T-helper 1 cell treated with Interleukin-12 subunit alpha and Interleukin-12 subunit beta and Interleukin-4 antibody, amounts not matched to agents 30 μg/mL and 1 μg/mL, for 36 hours (primary cell): Measurements from ENCODE around the gene TNFRSF19.
"Not testable (repeated sequence)": the region's sequence is repeated elsewhere in the genome, so short reads cannot be mapped to it uniquely, and the experiment has no call there.

ENCODE experiments used
- H3K27ac Mint-ChIP-seq: one replicate; pipeline ENCODE4 v1.8.0; 2021; ENCODE audit warnings: mild to moderate bottlenecking, mixed read lengths
- H3K27me3 Mint-ChIP-seq: one replicate; pipeline ENCODE4 v1.8.0; 2021; ENCODE audit warnings: low read depth, mixed read lengths
- H3K36me3 Mint-ChIP-seq: one replicate; pipeline ENCODE4 v1.8.0; 2021; ENCODE audit warnings: low read depth, mixed read lengths
- H3K4me1 Mint-ChIP-seq: one replicate; pipeline ENCODE4 v1.8.0; 2021; ENCODE audit warnings: low read depth, mixed read lengths
- H3K4me3 Mint-ChIP-seq: one replicate; pipeline ENCODE4 v1.8.0; 2021; ENCODE audit warnings: mild to moderate bottlenecking, moderate library complexity, mixed read lengths
- H3K9me3 Mint-ChIP-seq: one replicate; pipeline ENCODE4 v1.8.0; 2021; ENCODE audit warnings: mixed read lengths

TNFRSF19 gene

GRCh38 chr13:23570099-23570920 lies at the start of gene TNFRSF19:
TNFRSF19 (plus strand) TSS chr13:23570412; CDS start chr13:23590184, 19,772 bp downstream.
- no peaks in the 10 kb centered on the region for H3K4me1 Mint-ChIP-seq
- no peak within 1 kb of the TSS for H3K27ac Mint-ChIP-seq
- H3K9me3 Mint-ChIP-seq, result no peaks in the 10 kb centered on the region
- no peak within 1 kb of the TSS for H3K4me3 Mint-ChIP-seq
- no peaks in the 10 kb centered on the region for H3K36me3 Mint-ChIP-seq
- H3K27me3 Mint-ChIP-seq, result peaks cover 66% of the 10 kb centered on the region

- not testable (repeated sequence) for H3K36me3 Mint-ChIP-seq, H3K4me1 Mint-ChIP-seq, H3K27ac Mint-ChIP-seq, H3K9me3 Mint-ChIP-seq, H3K27me3 Mint-ChIP-seq, H3K4me3 Mint-ChIP-seq
Measured at GRCh38 chr13:23529926-23530325, 40.3 kb upstream of the TNFRSF19 start.

- H3K27me3 Mint-ChIP-seq, result no peaks in the 10 kb centered on the region
- H3K36me3 Mint-ChIP-seq, result no peaks in the 10 kb centered on the region
- H3K4me1 Mint-ChIP-seq, result no peaks in the 10 kb centered on the region
- no peak overlapping the region for H3K4me3 Mint-ChIP-seq
- H3K27ac Mint-ChIP-seq, result no peak overlapping the region
- peaks cover 3% of the 10 kb centered on the region for H3K9me3 Mint-ChIP-seq
Measured at GRCh38 chr13:23531446-23531845, 38.8 kb upstream of the TNFRSF19 start.

GRCh38 chr13:23534090-23534489 lies 36.1 kb upstream of the TNFRSF19 start:
- no peaks in the 10 kb centered on the region for H3K27me3 Mint-ChIP-seq

GRCh38 chr13:23541221-23541824 lies 28.9 kb upstream of the TNFRSF19 start:
- no peaks in the 10 kb centered on the region for H3K4me1 Mint-ChIP-seq
- no peak overlapping the region for H3K4me3 Mint-ChIP-seq
- peaks cover 15% of the 10 kb centered on the region for H3K27me3 Mint-ChIP-seq
- no peaks in the 10 kb centered on the region for H3K9me3 Mint-ChIP-seq
- no peak overlapping the region for H3K27ac Mint-ChIP-seq
- H3K36me3 Mint-ChIP-seq, result no peaks in the 10 kb centered on the region

More at GRCh38 chr13:23534090-23534489, 36.1 kb upstream of the TNFRSF19 start:
- H3K4me1 Mint-ChIP-seq, result no peaks in the 10 kb centered on the region
- peaks cover 3% of the 10 kb centered on the region for H3K9me3 Mint-ChIP-seq
- no peaks in the 10 kb centered on the region for H3K36me3 Mint-ChIP-seq
- H3K27ac Mint-ChIP-seq, result no peak overlapping the region
- H3K4me3 Mint-ChIP-seq, result no peak overlapping the region

- no peak overlapping the region for H3K27ac Mint-ChIP-seq
- peaks cover 33% of the 10 kb centered on the region for H3K27me3 Mint-ChIP-seq
- H3K4me3 Mint-ChIP-seq, result no peak overlapping the region
- H3K36me3 Mint-ChIP-seq, result no peaks in the 10 kb centered on the region
- H3K4me1 Mint-ChIP-seq, result no peaks in the 10 kb centered on the region
- no peaks in the 10 kb centered on the region for H3K9me3 Mint-ChIP-seq
Measured at GRCh38 chr13:23544668-23545067, 25.5 kb upstream of the TNFRSF19 start.

GRCh38 chr13:23547000-23547590 lies 23.1 kb upstream of the TNFRSF19 start:
- H3K36me3 Mint-ChIP-seq, result no peaks in the 10 kb centered on the region
- no peaks in the 10 kb centered on the region for H3K4me1 Mint-ChIP-seq
- H3K9me3 Mint-ChIP-seq, result no peaks in the 10 kb centered on the region
- no peak overlapping the region for H3K4me3 Mint-ChIP-seq
- peaks cover 32% of the 10 kb centered on the region for H3K27me3 Mint-ChIP-seq
- no peak overlapping the region for H3K27ac Mint-ChIP-seq

GRCh38 chr13:23549724-23550123 lies 20.5 kb upstream of the TNFRSF19 start:
- Mint-ChIP-seq H3K9me3 (no peaks in the 10 kb centered on the region), H3K4me1 (no peaks in the 10 kb centered on the region), H3K4me3 (no peak overlapping the region), H3K36me3 (no peaks in the 10 kb centered on the region), H3K27ac (no peak overlapping the region), H3K27me3 (peaks cover 31% of the 10 kb centered on the region)

GRCh38 chr13:23550163-23550562 lies 20.0 kb upstream of the TNFRSF19 start:
- Mint-ChIP-seq H3K36me3 (no peaks in the 10 kb centered on the region), H3K27ac (no peak overlapping the region), H3K4me3 (no peak overlapping the region), H3K27me3 (peaks cover 27% of the 10 kb centered on the region), H3K9me3 (no peaks in the 10 kb centered on the region), H3K4me1 (no peaks in the 10 kb centered on the region)

- Mint-ChIP-seq H3K9me3 (no peaks in the 10 kb centered on the region), H3K27me3 (peaks cover 24% of the 10 kb centered on the region), H3K36me3 (no peaks in the 10 kb centered on the region), H3K4me3 (no peak overlapping the region), H3K27ac (no peak overlapping the region), H3K4me1 (no peaks in the 10 kb centered on the region)
Measured at GRCh38 chr13:23551213-23552008, 18.8 kb upstream of the TNFRSF19 start.

GRCh38 chr13:23552171-23552570 lies 18.0 kb upstream of the TNFRSF19 start:
- no peak overlapping the region for H3K27ac Mint-ChIP-seq
- no peaks in the 10 kb centered on the region for H3K9me3 Mint-ChIP-seq
- H3K4me1 Mint-ChIP-seq, result no peaks in the 10 kb centered on the region
- no peak overlapping the region for H3K4me3 Mint-ChIP-seq
- no peaks in the 10 kb centered on the region for H3K36me3 Mint-ChIP-seq
- peaks cover 17% of the 10 kb centered on the region for H3K27me3 Mint-ChIP-seq

GRCh38 chr13:23552661-23553060 lies 17.6 kb upstream of the TNFRSF19 start:
- H3K36me3 Mint-ChIP-seq, result no peaks in the 10 kb centered on the region
- no peak overlapping the region for H3K27ac Mint-ChIP-seq
- H3K4me3 Mint-ChIP-seq, result no peak overlapping the region
- no peaks in the 10 kb centered on the region for H3K4me1 Mint-ChIP-seq
- H3K27me3 Mint-ChIP-seq, result peaks cover 12% of the 10 kb centered on the region
- H3K9me3 Mint-ChIP-seq, result no peaks in the 10 kb centered on the region

- Mint-ChIP-seq H3K27ac (no peak overlapping the region), H3K4me3 (no peak overlapping the region), H3K36me3 (no peaks in the 10 kb centered on the region), H3K27me3 (peaks cover 8% of the 10 kb centered on the region), H3K9me3 (no peaks in the 10 kb centered on the region), H3K4me1 (no peaks in the 10 kb centered on the region)
Measured at GRCh38 chr13:23554000-23554399, 16.2 kb upstream of the TNFRSF19 start.

GRCh38 chr13:23557043-23557442 lies 13.2 kb upstream of the TNFRSF19 start:
- Mint-ChIP-seq H3K9me3 (no peaks in the 10 kb centered on the region), H3K4me1 (no peaks in the 10 kb centered on the region), H3K27me3 (no peaks in the 10 kb centered on the region), H3K4me3 (no peak overlapping the region), H3K36me3 (no peaks in the 10 kb centered on the region), H3K27ac (no peak overlapping the region)
